A549 treated with CORT108297 at 1 μM for 4 hours (cell line): ENCODE data around the gene SPRR2B. TPM values are rescaled to one million over a fixed set of nuclear protein-coding genes. Genes with fewer than 3 reads are reported as not detected.

ENCODE experiments used
- total RNA-seq: library from RNA; stranded (reverse); fragments of 200-300 nt; extraction: Qiagen RNA extraction; gene quantifications from 5 replicates; pipeline ENCODE4 v1.2.3, GENCODE V29; 2022

Gene SPRR2B
- total RNA-seq = not detected in 5 replicates

GRCh38 chr1:153071511-153071910 lies at the start of gene SPRR2B:
Gene SPRR2B (minus strand): TSS chr1:153071611. CDS start chr1:153070839, 772 bp downstream.

GRCh38 chr1:153113416-153113815 lies 42.0 kb upstream of the SPRR2B start, which contains the start of gene SPRR2F:
Gene SPRR2F (minus strand): TSS chr1:153113516. CDS start chr1:153112733, 783 bp downstream.

GRCh38 chr1:153094426-153094825 lies 23.0 kb upstream of the SPRR2B start, which contains the start of gene SPRR2E:
Gene SPRR2E (minus strand): TSS chr1:153094526. CDS start chr1:153093751, 775 bp downstream.

GRCh38 chr1:153057375-153057774 lies 14.0 kb downstream of the SPRR2B start, which contains the start of gene SPRR2A:
Gene SPRR2A (minus strand): TSS chr1:153057512. CDS start chr1:153056735, 777 bp downstream.

GRCh38 chr1:153040950-153041631 lies 30.3 kb downstream of the SPRR2B start, which contains the start of gene SPRR2D:
Gene SPRR2D (minus strand): TSS chr1:153041120. CDS start chr1:153040346, 774 bp downstream.

GRCh38 chr1:153030895-153031294 lies 40.5 kb downstream of the SPRR2B start, which contains the start of gene SPRR1B:
Gene SPRR1B (plus strand): TSS chr1:153031203. CDS start chr1:153032346, 1,143 bp downstream.

Other genes starting within 250 kb of the SPRR2B start
- not detected in 5 replicates for gene LCE1A, start 244.1 kb downstream of the SPRR2B start, total RNA-seq
- not detected in 5 replicates for gene LCE6A, start 228.8 kb downstream of the SPRR2B start, total RNA-seq
- gene LCE7A, start 211.6 kb downstream of the SPRR2B start, total RNA-seq = not detected in 5 replicates
- gene SMCP, start 193.3 kb downstream of the SPRR2B start, total RNA-seq = not detected in 5 replicates
- gene IVL, start 163.1 kb downstream of the SPRR2B start, total RNA-seq = 0.03 to 0.06 TPM in 2 of 5 replicates, not detected in the others
- not detected in 5 replicates for gene SPRR5, start 124.4 kb downstream of the SPRR2B start, total RNA-seq
- not detected in 5 replicates for gene SPRR4, start 101.0 kb downstream of the SPRR2B start, total RNA-seq
- gene SPRR1A, start 87.5 kb downstream of the SPRR2B start, total RNA-seq = not detected in 5 replicates
- gene SPRR3, start 69.9 kb downstream of the SPRR2B start, total RNA-seq = not detected in 5 replicates
- gene SPRR1B, start 40.4 kb downstream of the SPRR2B start, total RNA-seq = not detected in 5 replicates
- gene SPRR2D, start 30.5 kb downstream of the SPRR2B start, total RNA-seq = 0.21 TPM in 1 of 5 replicates, not detected in the others
- not detected in 5 replicates for gene SPRR2A, start 14.1 kb downstream of the SPRR2B start, total RNA-seq
- not detected in 5 replicates for gene SPRR2E, start 22.9 kb upstream of the SPRR2B start, total RNA-seq
- gene SPRR2F, start 41.9 kb upstream of the SPRR2B start, total RNA-seq = not detected in 5 replicates
- gene SPRR2G, start 79.3 kb upstream of the SPRR2B start, total RNA-seq = not detected in 5 replicates
- not detected in 5 replicates for gene LELP1, start 131.8 kb upstream of the SPRR2B start, total RNA-seq
- not detected in 5 replicates for gene PRR9, start 146.0 kb upstream of the SPRR2B start, total RNA-seq
- gene LORICRIN, start 188.1 kb upstream of the SPRR2B start, total RNA-seq = not detected in 5 replicates
- gene PGLYRP3, start 241.3 kb upstream of the SPRR2B start, total RNA-seq = not detected in 5 replicates